ENCODE results near the gene ENO2. TPM values are rescaled to one million over a fixed set of nuclear protein-coding genes. Genes with fewer than 3 reads are reported as not detected.

Gene ENO2
- total RNA-seq, 1 experiment from 2014 or later = 166 TPM

- peaks cover 7 to 25% (median 14%) of the 10 kb centered on the region in 3 experiments for H3K36me3 Mint-ChIP-seq (ENCODE audit: insufficient read depth in 1 of 3, low read depth in 3 of 3)
- peak overlapping the region; percentile 96 for H3K4me2 ChIP-seq (ENCODE audit: insufficient read depth, insufficient read length, low read length)
- no peak overlapping the region for H2AFZ ChIP-seq (ENCODE audit: low read length)
- no peak overlapping the region for H4K91ac ChIP-seq (ENCODE audit: insufficient read length, low read depth, low read length)
- H3K27me3 ChIP-seq (ENCODE audit: insufficient read depth, low read length) = no peaks in the 10 kb centered on the region
- no peak overlapping the region for H3K14ac ChIP-seq (ENCODE audit: insufficient read depth, low read length)
- H3K4me3 Mint-ChIP-seq = peak overlapping the region; percentile 93 to 94
- H3K9me3 Mint-ChIP-seq = no peaks in the 10 kb centered on the region; a peak in 1 of 5 replicates
- no peak overlapping the region for H3K4ac ChIP-seq (ENCODE audit: low read depth, low read length)
- 0 out of 2 replicates have a peak, but pooled peaks cover 4% of the 10 kb centered on the region for H3K4me1 ChIP-seq (ENCODE audit: insufficient read depth, low read length)
- no peak overlapping the region for H3K23ac ChIP-seq (ENCODE audit: insufficient read length, low read depth, low read length)
- no peak overlapping the region for H3K18ac ChIP-seq (ENCODE audit: insufficient read length, low read depth, low read length)
- peak overlapping the region; percentile 77 to 100 (median 85); a peak in 5 of 7 replicates for H3K27ac Mint-ChIP-seq
- H2BK120ac ChIP-seq (ENCODE audit: low read depth, low read length, poor library complexity, severe bottlenecking) = no peak overlapping the region
- no peaks in the 10 kb centered on the region for H3K9me3 ChIP-seq (ENCODE audit: control insufficient read depth, low read depth, low read length)
- no peak for DNase-seq
- H3K27me3 Mint-ChIP-seq (ENCODE audit: low read depth) = peaks cover 2% of the 10 kb centered on the region; the same call in 1 of the 2 replicates
- no peak overlapping the region for H2AK5ac ChIP-seq (ENCODE audit: insufficient read length, low read length)
- no peak overlapping the region for H3K56ac ChIP-seq (ENCODE audit: insufficient read length, low read depth, low read length)
- H3K9ac ChIP-seq (ENCODE audit: extremely low read depth, insufficient read length, low read length) = no peak overlapping the region
- no peak overlapping the region for H4K5ac ChIP-seq (ENCODE audit: insufficient read length, low read depth, low read length)
- no peak overlapping the region for H3T11ph ChIP-seq (ENCODE audit: low read length)
- no peak overlapping the region for H2BK12ac ChIP-seq (ENCODE audit: insufficient read length, low read depth, low read length)
- no peaks in the 10 kb centered on the region for H3K79me2 ChIP-seq (ENCODE audit: insufficient read depth, low read length)
- H2BK15ac ChIP-seq (ENCODE audit: low read depth, low read length) = no peak overlapping the region
- no peak overlapping the region for H3K27ac ChIP-seq (ENCODE audit: insufficient read length, low read depth, low read length)
- no peaks in the 10 kb centered on the region for H3K79me1 ChIP-seq (ENCODE audit: insufficient read depth, low read depth, low read length, poor library complexity, severe bottlenecking)
- peaks cover 2% of the 10 kb centered on the region for H4K20me1 ChIP-seq (ENCODE audit: control insufficient read depth, insufficient read depth, insufficient read length)
- no peak overlapping the region for H2BK5ac ChIP-seq (ENCODE audit: insufficient read length, low read length)
- H2BK20ac ChIP-seq (ENCODE audit: low read depth, low read length, poor library complexity, severe bottlenecking) = no peak overlapping the region
- WGBS (ENCODE audit: extremely low coverage, insufficient read length, low lambda C conversion rate) = no CpG with 5 or more reads among the region's 11 CpGs
- TF ChIP-seq, protein P1, sequence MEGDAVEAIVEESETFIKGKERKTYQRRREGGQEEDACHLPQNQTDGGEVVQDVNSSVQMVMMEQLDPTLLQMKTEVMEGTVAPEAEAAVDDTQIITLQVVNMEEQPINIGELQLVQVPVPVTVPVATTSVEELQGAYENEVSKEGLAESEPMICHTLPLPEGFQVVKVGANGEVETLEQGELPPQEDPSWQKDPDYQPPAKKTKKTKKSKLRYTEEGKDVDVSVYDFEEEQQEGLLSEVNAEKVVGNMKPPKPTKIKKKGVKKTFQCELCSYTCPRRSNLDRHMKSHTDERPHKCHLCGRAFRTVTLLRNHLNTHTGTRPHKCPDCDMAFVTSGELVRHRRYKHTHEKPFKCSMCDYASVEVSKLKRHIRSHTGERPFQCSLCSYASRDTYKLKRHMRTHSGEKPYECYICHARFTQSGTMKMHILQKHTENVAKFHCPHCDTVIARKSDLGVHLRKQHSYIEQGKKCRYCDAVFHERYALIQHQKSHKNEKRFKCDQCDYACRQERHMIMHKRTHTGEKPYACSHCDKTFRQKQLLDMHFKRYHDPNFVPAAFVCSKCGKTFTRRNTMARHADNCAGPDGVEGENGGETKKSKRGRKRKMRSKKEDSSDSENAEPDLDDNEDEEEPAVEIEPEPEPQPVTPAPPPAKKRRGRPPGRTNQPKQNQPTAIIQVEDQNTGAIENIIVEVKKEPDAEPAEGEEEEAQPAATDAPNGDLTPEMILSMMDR (conservative IDR thresholded peaks at IDR 0.05) = no peak
- peaks cover 37 to 39% of the 10 kb centered on the region in 2 experiments for H3K4me1 Mint-ChIP-seq
- H4K8ac ChIP-seq (replicated peaks; ENCODE audit: insufficient read length, low read depth, low read length) = no peak overlapping the region
- peaks cover 16% of the 10 kb centered on the region for H3K23me2 ChIP-seq (ENCODE audit: insufficient read length, low read depth, low read length, poor library complexity, severe bottlenecking)
These were observed 31.2 kb downstream of the ENO2 start for GRCh38 chr12:6945613-6946012.

All from H9 (cell line).